SKM-1 (cell line): Measurements from ENCODE around the gene HYKK.
"Not testable (repeated sequence)": the region's sequence is repeated elsewhere in the genome, so short reads cannot be mapped to it uniquely, and the experiment has no call there.

Source experiments
- DNase-seq: peaks from one replicate; lab custom pipeline; 2025; ENCODE audit not compliant: unreplicated experiment; lab: John Stamatoyannopoulos, UW

The HYKK gene

DNA sequence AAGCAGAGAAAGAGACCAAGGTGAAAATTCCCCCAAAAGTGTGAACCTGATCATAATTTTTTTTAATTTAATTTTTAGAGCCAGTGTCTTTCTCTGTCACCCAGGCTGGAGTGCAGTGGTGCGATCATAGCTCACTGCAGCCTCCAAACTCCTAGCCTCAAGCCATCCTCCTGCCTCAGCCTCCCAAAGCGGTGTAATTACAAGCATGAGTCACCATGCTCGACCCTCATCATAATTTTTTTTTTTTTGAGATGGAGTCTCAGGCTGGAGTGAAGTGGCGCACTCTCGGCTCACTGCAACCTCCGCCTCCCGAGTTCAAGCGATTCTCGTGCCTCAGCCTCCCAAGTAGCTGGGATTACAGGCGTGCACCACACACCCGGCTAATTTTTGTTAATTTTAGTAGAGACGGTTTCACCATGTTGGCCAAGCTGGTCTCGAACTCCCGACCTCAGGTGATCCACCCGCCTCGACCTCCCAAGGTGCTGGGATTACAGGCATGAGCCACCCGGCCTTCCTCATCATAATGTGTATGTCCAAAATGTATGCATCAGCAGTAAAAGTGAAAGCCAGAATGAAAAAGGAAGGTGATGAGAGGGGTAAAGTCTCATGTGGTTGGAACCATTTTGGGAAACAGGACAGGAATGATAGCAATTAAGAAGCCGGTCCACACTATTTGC lies 32.2 kb downstream of the HYKK start:
- DNase-seq = not testable (repeated sequence)

DNA sequence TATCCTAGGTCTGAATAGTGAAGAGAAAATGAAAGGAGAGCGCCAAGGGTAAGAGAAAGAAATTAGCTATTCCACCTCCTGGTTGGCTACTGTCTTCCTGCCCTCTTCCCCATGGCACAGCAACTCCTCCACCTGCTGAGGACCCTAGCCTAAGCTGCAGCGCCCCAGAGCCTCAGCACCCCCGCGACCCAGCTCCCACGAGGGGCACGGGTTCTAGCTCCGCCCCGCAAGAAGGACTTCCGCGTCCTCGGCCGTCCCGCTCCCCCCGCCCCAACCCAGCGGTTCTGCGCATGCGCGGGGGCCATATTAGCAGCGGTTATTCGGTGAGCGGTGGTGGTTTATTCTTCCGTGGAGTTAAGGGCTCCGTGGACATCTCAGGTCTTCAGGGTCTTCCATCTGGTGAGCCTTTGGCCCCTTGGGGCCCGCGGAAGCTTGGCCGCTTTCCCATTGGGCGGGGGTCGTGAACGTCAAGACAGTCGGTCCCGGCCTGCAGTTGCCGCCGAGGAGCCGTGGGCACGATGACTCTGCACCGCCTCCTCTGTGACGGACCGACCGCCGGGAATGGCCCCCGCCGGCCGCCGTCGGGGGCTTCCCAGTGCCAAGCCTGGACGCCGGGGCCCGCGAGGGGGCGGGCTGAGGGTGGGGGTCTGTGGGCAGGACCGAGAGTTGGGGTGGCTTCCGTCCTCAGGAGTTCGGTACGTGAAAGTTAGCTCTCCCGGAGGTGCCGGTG lies 32.9 kb downstream of the HYKK start, which contains the start of gene PSMA4:
TSS of gene PSMA4 (plus strand) at position 304 of the 730 bp plus-strand sequence. CDS start 1,484 bp downstream, outside the sequence.
- DNase-seq = peak; percentile 80

DNA sequence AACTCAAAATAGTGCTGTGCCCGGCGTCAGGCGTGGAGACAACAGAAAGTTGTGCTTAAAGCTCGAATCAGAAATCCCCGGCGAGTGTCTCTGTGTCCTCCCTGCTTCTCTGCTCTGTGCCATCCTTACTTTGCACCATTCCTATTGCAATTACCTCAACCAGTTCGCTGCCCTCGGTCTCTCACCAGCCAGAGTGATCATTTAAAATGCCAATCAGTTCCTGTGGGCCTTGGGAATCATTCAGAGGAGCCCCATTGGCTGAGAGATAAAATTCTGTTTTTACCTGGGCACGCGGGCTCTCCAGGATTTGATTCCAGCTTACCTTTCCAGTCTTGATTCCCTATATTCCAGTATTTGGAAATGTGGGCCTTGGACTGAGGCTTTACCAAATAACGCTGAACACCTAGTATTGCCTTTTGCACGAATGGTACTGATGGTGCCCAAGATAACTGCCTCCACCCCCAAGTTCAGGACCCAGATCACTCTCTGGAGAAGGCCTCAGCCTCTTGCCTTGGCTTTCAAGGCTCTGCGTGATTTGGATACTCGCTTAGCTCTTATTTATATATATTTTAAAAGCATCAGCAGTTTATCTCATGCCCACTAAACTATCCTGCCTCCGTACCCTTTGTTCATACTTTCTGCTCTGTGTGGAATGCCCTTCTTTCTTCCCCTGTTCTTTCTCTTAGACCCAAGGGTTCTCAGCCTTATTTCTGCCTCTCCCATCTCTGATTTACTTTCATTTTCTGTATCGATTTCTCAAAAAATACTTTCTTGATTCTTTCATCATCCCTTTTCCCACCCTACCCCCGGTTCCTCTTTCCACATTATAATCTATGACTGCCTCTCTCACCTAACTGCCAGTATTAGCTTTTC lies 33.7 kb downstream of the HYKK start:
- peak; percentile 15 for DNase-seq

DNA sequence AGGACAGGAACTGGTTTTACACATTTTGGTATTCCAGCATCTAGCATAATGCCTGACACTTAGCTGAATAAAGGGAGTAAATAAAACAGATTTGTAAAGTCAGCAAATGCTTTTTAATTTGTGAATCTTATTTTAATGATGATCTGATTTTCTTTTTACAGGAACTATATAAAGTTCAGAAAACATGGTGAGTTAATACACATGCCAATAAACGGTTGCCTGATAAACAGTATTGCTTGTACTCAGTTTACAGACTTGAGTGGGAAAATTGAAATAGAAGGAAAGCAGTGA lies 34.3 kb downstream of the HYKK start:
- no peak for DNase-seq

DNA sequence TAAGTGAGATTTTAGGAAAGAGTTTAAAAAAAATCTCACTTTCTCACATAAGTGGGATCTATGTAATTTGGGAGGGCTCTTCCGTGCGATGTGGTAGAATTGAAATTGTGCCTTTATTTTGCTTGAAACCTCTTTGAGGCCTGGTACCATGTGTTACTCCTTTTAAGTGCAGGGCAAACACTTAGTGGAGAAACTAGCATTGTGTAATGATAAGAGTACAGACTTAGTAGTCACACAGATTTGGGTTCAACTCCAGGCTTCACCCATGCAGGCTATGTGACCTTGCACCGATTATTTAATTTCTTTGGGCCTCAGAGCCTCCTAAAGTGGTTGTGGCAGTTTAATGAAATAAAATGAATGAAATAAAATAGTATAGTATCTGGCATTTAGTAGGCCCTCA lies 35.3 kb downstream of the HYKK start:
- no peak for DNase-seq

- DNase-seq = no peak
Measured at GRCh38 chr15:78550194-78550593, 42.8 kb downstream of the HYKK start.

DNA sequence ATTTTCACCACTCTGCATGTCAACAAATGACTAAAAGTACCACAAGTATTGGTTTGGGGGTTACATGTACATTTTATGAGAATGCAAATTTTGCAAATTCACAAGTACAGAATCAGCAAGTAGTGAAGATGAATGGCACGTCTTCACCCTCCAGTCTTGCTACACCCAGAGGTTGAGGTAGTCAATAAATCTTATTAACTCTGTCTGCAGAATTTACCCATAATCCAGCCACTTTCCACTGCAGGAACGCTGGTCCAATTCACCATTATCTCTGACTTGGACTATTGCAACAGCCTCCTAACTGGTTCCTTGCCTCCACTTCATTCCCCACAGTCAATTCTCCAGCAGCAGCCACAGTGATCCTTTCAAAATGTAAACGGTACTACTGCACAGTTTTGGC lies 43.4 kb downstream of the HYKK start:
- DNase-seq = no peak

DNA sequence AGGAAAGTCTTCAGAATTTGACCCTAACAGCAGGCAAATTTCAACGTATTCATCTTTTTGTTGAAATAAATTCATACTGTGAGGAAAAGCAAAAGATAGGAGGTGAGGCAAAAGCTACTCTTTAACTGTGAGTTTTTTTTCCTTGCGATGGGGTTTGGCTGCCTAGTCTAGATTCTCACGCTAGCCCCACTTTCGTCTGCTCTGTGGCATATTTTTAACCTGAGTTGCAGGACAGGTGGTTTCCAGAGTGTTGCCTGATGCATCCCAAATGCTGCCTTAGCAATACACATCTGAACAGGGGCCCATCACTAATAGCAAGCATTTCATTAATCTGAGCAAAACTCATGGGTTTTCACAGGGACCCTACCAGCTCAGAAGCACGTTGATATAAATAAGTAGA lies 44.5 kb downstream of the HYKK start:
- no peak for DNase-seq

DNA sequence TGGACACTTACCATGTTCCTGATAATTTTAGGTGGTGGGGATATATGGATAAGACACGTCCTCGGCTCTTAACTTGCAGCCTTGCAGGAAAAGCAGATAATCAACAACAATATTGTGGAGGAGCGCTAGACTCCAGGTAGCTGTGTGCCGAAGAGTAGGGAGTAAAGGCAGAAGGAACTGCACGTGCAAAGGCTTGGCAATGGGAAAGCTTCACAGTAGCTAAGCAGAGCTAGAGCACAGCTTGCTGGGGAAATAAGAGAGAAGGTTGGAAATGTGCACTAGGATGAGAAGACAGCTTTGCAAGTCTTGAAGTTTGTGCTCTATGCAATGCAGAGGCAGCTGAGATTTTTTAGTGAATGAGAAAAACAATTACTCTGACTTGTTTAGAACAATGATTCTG lies 45.2 kb downstream of the HYKK start:
- no peak for DNase-seq

DNA sequence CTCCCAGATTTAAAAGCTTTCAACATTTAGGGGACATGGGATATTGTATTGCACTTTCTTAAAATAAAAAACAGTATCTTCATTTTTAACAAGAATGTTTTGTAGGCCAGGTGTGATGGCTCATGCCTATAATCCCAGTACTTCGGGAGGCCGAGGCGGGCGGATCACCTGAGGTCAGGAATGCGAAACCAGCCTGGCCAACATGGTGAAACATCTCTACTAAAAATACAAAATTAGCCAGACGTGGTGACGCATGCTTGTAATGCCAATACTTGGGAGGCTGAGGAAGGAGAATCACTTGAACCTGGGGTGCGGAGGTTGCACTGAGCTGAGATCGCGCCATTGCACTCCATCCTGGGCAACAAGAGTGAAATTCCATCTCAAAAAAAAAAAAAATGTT lies 52.8 kb downstream of the HYKK start:
- not testable (repeated sequence) for DNase-seq

- no peak for DNase-seq
Measured at GRCh38 chr15:78561490-78561889, 54.1 kb downstream of the HYKK start.

GRCh38 chr15:78563092-78563491 lies 55.7 kb downstream of the HYKK start:
- DNase-seq = no peak

DNA sequence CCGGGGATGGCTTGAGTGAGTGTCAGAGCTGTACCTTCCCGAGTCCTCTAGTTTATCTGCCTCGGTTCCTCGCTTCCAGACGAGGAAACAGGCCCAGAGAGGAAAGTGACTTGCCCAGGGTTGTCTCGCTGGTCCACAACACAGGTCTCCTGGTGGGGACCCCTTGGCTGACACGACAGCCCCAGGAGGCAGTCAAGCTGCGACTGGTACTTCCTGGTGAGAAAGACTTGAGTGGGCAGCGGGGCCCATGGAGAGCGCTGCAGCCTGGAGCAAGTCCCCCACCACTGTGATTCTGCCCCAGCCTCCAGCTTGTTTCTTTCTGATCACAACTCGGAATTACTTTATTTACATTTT lies 57.3 kb downstream of the HYKK start:
- no peak for DNase-seq

DNA sequence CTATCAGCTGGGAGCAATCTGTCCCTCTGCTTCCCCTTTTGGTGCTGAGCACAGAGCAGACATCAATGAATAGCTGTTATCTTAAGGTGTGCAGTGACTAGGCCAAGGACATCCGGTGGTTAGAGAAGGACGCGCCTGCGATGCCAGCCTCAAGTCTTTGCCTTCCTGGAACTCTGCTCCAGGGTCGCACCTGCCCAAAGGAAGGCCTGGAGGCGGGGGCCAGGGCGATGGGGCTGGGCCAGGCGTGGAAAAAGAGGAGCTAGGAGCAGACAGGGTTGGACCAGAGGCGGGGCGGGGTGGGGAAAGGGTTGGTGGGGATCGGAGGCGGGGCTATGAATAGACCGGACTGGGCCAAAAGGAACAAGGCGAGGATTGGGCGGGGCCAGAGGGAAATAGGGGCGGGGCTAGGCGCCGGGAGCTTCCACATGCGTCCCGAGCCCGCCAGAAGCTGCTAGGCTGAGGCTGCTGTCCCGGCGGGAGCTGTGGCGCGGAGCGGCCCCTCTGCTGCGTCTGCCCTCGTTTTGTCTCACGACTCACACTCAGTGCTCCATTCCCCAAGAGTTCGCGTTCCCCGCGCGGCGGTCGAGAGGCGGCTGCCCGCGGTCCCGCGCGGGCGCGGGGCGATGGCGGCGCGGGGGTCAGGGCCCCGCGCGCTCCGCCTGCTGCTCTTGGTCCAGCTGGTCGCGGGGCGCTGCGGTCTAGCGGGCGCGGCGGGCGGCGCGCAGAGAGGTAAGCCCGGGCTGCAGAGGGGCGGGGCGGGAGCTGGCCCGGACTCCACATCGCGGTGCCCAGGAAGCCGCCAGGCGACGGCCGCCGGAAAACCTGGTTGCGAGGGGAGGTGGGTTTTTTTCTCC lies 57.9 kb downstream of the HYKK start, which contains the start of gene CHRNA5:
TSS of gene CHRNA5 (plus strand) at position 424 of the 854 bp plus-strand sequence. CDS start at position 624, 200 bp downstream.
- peak; percentile 91 for DNase-seq

DNA sequence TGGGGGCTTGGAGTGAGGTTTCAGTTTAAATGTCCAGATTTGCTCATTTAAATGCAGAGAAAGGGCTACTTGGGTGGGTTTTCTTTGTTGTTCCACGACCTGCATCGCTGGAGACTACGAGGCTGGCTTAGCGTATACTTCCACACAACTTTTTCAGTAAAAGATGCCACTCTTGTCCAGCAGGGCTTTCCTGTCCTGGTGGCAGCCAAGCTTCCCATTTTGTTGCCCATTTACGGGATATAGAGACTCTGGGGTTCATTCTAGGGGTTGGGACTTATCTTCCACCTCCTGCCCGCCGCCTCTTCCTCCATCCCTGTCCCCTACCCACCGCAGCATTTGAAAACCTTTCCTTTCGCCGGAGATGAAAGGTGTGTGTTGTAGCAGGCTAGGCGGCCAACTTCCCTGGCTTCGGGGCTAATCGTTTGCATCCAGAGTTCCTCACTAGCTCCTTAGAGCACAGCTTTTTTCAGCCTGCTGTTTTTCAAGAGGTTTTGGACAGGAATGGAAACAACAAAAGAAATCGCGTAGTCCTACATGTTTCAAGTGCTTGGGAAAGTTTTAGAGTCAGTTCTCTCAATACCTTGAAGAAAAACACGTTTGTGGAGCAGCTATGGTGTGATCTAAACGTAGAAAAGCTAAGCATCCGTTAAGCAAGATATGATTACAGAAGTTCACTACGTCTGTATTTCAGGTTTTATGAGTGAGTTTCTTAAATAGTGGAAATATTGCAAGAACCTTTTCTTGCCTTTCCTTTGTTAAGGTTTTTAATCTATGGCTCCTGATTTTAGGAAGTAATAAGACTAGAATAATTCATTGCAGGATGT lies 58.8 kb downstream of the HYKK start:
- DNase-seq = no peak

DNA sequence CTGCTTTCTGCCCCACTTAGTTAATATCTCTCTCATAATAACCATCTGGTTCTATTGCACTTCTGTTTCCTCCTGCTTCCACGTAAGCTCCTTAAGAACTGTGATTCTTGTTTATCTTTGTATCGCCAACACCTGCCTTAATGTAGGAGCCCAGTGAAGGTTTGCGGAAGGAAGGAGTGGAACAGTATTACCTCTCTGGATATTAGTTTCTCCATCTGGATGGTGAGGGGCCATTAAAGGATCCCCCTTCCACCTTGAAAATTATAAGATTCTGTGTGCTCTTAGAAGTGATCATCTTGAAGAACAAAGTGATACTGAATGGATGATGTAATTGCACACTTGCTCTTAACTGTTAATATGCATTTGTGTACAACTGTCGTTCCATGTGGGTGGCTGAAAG lies 60.2 kb downstream of the HYKK start:
- DNase-seq = no peak

DNA sequence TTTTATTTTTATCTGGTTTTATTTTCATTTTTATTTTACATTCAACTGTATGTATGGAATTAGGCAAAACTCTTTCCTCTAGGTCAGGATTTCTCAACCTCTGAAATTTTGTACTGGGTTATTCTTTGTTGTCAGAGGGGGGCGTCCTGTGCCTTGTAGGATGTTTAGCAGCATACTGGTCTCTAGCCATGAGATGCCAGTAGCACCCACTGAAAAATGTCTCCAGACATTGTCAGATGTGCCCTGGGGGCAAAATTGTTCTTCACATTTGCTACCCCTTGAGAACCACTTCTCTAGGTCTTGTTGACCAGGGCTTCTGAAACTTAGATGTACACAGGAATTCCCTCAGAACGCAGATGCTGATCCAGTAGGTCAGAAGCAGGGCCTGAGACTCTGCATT lies 63.3 kb downstream of the HYKK start:
- no peak for DNase-seq

DNA sequence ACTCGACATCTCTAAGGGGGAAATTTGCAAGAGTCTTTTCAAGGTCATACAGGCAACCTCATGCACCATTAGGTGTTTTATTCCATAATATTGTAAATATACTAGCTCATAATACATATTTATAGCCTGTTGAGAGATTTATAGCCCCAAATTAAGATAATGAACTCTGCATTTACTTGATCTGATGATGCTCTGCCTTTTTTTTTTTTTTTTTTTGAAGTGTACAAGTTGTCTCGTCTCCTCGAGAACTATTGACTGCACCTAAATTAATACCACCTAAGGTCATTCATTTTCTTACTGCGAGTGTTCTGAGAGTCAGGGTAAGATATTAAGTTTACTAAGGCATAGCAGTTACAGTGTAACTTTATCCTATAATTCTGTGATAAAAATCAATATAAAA lies 64.0 kb downstream of the HYKK start:
- no peak for DNase-seq

GRCh38 chr15:78573416-78573815 lies 66.0 kb downstream of the HYKK start:
- DNase-seq = no peak

GRCh38 chr15:78574944-78575343 lies 67.6 kb downstream of the HYKK start:
- no peak for DNase-seq
